HG03045 (cell line): ENCODE data around the gene GRM2.

ENCODE experiments used
- ATAC-seq: cut with Tn5 transposase; IDR thresholded peaks from one replicate; pipeline ENCODE4 v1.9.1; 2021; ENCODE audit warnings: mild to moderate bottlenecking, moderate library complexity; ENCODE audit not compliant: unreplicated experiment

GRM2 gene

DNA sequence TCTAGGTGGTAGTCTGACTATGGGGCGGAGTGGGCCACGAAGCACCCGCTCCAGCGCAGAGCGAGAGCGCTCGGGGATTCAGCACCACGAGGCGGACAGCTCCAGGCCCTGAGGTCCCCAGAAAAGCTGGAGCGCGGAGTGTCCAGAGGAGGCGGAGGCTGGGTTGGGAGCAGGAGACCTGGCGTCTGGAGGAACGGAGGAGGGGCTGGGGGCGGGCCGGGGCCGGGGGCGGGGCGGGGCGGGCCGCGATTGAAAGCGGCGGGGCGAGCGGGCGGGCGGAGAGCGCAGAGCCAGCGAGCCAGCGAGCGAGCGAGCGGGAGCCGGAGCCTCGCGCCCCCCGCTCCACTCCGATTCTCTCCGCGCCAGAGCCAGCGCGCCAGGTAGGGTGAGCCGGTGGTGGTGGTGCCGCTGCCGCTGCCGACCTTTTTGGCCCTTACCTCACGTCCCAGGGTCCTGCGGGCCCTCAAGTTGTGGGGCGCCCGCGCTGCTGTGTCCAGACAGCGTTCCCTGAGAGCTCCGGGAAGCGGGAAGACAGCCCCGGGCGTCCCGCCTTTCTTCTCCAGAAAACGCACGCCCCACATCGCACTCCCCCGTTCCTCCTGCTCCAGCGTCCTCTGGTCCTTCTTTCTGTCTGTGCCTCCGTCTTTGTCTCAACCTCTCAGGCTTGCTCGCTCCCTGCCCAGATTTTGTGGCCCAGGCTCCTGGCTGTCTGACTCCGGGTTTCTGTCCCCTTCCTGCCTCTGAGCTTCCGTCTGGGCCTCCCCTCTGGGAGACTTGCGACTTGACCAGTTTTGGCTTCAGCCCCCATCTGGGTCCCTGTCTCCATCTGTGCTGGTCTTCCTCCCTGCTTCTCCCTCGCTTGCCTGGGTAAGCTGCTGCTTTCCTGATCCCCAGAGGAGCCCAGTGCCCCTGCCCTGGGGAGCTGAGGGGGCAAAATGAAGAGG, at the start of gene GRM2:
TSS of gene GRM2 (plus strand) at position 281 of the 944 bp plus-strand sequence. CDS start 1,916 bp downstream, outside the sequence.
- no peak for ATAC-seq

DNA sequence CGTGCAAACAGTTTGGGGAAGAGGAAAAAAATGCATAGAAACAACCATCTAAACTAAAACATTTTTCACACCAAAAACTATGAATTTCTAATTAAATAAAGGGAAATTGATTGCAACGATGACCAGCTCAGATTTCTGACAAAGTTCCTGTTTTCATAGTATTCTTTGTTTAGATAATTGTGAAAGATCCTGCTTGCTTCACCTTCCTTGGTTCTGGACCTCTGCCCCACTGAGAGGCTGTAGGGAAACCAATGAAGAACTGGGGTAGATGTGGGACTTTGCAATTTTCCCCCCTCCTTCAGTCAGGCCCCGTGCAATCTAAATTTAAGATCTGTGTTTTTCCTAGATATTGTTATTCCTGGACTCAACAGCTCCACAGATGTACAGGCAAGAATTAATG, 49.6 kb upstream of the GRM2 start:
- no peak for ATAC-seq

GRCh38 chr3:51659942-51660341, 46.9 kb upstream of the GRM2 start:
- ATAC-seq, result no peak

DNA sequence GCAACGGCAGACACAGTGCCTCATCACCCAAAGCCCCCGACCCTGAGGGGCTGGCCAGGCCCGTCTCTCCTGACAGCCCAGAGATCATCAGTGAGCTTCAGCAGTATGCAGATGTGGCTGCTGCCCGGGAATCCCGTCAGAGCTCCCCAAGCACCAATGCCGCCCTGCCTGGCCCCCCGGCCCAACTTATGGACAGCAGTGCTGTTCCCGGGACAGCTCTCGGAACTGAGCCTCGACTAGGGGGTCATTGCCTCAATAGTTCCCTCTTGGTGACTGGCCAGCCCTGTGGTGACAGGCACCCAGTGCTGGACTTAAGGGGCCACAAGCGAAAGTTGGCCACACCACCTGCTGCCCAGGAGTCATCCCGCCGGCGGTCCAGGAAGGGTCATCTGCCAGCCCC, 44.4 kb upstream of the GRM2 start:
- no peak for ATAC-seq

DNA sequence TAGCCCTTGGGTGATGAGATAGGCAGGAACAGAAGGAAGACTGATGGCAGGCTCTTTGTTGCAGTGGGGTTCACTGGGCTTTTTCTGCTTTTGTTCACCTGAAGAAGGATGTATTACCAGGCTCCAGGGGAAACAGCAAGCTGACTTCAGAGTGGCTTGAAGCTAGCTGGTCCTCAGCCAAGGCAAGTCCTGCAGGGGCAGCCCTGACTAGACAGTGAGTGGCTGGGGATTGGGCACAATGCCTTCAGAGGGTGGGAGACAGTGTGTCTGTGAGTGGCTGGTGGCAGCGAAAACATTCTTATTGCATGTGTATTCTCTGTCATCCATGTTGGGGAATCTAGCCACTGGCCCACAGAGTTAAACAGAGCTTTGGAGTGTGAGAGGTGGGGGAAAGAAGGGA, 38.1 kb upstream of the GRM2 start:
- ATAC-seq, result no peak

GRCh38 chr3:51669241-51670052, 37.4 kb upstream of the GRM2 start:
- no peak for ATAC-seq

DNA sequence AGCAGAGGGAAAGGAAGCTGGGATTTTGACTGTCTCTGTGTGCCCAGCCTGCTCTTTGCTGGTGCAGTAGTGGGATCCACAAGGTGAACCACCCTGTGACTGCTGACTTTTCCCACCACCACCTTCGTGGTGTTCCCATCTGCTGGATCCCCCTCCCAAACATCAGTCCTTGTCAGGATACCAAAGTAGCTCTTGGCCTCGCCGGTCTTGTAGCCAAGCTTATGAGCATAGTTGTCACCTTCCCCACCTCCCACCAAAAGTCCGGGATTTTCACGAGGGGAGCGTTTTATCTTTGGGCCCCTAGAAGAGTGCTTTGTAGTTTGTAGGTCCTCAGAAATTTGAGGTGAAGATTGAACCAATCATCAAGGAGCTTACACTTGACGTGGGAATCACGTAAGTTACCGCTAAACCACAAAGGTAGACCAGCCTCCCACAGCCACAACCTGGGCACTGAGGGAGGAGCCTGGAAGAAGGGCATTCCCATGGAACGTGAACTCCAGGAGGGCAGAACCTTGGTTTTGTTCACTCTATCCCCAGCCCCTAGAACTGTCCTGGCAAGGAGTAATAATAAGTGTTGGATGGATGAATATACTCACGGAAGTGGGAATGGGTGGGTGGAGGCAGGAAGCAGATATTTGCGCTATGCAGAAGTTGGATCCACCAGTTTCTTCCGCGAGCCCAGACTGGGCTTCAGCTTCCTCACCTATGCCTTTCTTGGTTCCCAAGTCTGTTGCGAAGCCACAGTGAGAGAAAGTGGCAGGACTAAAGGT, 36.6 kb upstream of the GRM2 start:
- ATAC-seq, result no peak

DNA sequence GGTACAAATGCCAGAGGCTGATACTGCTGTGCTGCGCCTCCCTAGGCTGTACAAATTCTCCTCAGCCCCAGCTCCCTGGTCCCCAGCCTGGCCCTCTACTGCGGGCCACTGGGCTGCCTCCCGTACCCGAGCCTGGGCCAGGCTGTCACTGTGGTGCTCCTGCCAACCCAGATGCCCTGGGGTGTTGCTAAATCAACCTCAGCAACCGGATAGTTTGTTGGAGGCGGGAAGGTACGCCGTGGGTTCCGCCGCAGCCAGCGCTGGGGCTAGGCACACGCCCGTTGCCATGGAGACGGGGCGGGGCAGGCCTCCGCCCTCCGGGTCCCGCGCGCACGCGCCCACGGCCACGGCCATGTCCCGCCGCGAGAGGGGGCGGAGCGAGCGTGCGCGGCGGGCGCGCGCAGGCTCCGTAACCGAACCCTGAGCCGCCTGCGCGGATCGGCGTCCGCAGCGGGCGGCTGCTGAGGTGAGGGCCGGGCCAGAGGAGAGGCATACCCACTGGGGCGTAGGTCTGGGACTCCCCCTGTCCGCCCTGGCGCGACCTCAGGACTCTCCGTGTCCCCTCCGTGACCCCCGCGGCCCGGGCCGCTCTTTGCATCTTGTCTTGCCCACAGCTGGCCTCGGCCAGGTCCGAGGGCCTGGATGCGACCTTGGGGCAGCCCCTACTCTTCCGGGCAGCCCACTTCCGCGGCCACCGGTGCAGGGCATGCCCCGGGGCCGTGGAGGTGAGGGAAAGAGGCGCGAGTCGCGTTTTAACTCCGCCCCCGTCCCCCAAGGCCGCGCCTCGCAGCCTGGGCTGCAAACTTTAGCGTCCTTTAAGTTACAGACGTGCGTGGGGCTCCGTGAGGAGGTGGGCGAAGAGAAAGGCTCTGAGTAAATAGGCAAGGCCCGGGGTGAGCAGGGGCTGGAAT, 35.8 kb upstream of the GRM2 start, which contains the start of gene TEX264:
TSS of gene TEX264 (plus strand) at position 430 of the 911 bp plus-strand sequence. CDS start 3,053 bp downstream, outside the sequence.
- ATAC-seq, result peak; percentile 77

GRCh38 chr3:51671734-51672475, 35.0 kb upstream of the GRM2 start:
- peak; percentile 41 for ATAC-seq

- no peak for ATAC-seq
Observed at GRCh38 chr3:51673181-51673801, 33.6 kb upstream of the GRM2 start.

DNA sequence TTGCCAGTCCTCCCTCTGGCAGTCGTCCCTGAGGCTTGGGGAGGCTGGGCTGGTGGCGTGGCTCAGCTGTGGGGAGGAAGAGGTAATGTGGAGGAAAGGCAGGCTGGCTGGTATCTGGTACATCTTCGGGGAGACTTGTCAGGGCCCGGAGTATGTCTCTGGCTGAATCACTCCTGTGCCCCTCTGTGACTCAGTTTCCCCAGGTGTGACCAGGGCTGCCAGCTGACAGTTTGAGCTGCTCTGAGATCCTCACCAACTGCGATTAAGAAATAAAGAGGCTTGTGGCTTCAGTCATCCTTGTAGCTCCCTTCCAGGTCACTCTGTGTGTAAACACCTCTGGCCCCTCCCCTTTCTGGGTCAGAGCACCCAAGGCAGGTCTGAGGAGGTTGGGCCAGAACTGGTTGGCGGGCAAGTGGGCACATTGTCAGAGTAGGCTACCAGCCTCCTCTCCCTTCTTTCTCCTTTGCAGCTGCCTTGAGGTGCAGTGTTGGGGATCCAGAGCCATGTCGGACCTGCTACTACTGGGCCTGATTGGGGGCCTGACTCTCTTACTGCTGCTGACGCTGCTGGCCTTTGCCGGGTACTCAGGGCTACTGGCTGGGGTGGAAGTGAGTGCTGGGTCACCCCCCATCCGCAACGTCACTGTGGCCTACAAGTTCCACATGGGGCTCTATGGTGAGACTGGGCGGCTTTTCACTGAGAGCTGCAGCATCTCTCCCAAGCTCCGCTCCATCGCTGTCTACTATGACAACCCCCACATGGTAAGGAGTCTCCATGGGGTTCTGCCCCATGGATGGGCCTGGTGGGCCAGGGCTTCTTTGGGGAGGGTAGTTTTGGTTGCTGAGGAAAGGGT, 32.8 kb upstream of the GRM2 start:
- no peak for ATAC-seq

- no peak for ATAC-seq
Observed at GRCh38 chr3:51675201-51675611, 31.7 kb upstream of the GRM2 start.

- ATAC-seq, result no peak
Observed at GRCh38 chr3:51676102-51676640, 30.7 kb upstream of the GRM2 start.

GRCh38 chr3:51677358-51677757, 29.5 kb upstream of the GRM2 start:
- ATAC-seq, result no peak

DNA sequence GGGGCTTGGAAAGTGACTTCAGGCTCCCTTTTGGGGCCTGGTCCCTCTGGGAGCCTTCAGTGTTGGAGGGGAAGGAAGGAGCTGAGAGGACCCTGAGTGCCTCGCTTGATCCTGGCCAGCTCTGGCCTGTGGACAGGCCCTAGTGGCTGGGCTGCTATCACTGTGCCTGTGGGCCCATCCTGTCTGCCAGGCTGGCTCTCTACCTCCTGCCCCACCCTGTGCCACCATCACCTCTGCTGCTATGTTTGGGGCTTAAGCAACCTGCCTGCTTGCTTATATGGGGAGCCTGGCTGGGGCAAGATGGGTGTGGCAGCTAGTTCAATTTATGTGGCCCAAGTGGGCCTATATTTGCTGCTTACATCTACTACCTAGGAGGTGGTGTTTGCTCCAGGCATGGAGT, 28.7 kb upstream of the GRM2 start:
- ATAC-seq, result no peak

- ATAC-seq, result no peak
Observed at GRCh38 chr3:51678641-51679040, 28.2 kb upstream of the GRM2 start.

- ATAC-seq, result no peak
Observed at GRCh38 chr3:51679318-51679717, 27.6 kb upstream of the GRM2 start.

DNA sequence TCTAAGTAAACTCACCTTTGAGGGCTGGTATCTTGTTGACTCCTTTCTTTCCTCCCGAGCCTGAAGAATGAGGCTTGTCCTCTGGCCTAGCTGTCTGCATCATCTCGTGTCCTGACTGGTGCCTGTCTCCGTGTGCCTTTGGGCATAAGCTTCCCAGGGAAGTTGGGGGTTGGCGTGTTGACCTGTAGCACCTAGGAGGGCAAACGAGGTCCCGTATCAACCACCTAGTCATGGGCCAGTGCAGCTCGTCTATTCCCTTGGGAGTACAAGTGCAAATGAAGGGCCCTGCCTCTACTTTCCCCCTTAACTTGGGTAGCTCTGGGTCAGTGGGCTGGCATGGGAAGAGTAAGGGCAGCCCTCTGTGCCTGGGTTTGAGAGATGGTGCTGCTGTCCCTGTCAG, 27.1 kb upstream of the GRM2 start:
- ATAC-seq, result no peak
